ENCODE results near the gene SAMD11.

SAMD11 gene

DNA sequence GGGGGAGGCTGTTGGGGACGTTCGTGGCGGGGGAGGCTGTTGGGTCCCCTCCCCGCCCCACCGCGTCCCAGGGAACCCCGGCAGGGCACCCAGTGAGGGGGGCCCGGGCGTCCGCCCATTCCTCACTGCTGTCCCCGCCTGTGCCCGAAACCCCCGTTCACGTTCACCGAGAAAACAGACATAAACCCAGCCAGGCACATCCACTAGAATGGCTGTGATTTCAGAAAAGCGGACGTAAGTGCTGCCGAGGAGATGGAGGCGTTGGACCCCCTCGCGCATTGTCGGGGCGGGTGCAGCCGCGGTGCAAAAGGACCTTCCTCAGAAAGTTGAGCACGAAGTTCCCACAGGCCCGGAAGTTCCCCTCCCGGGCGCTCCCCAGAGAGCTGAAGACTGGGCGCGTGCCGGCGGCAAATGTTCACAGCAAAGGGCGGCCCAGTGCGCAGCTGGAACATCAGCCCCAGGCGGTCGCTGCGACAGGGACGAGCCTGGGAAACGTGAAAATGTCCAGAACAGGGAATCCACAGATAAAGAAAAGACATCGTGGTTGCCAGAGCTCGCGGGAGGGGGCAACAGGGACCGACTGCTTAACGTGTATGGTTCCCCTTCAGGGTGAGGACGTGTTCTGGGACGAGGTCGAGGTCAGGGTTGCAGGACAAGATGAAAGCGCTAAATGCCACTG lies 18.5 kb upstream of the SAMD11 start:
- DNase-seq, result no peak

DNA sequence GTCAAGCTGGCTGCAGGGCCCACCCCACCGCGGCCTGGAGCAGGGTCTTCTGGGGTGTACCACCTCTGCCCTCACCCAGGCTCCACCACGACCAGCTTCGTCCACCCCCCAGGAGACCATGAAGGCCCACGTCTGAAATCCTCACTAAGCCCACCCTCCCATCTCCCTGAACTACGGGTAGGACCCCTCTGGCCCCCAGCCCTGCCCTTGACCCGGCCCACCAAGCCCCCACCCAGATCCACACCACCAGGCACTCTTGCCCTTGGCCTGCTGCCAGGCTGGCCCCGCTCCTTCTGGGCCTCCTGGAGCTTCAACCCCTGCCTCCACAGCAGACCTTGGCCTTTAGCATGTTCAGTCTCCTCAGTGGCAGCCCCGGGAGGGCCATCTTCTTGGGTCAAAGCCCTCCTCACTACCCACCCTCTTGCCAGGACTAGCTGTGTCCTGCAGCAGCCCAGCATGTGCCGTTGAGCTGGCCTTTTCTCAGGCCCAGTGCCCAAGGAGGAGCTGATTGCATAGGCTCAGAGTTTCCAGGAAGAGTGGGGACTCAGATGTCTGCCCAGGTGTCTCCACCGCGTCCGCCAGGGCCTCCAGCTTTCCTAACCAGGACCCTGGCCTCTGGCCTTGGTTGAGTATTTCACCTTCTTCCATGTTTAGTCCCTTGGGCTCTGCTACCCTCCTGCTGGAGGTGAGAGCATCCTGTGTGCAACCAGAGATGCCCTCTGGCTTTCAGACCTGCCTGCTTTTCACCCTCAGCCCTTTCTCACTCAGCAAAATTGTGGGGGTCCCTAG lies 17.7 kb upstream of the SAMD11 start:
- DNase-seq, result no peak

DNA sequence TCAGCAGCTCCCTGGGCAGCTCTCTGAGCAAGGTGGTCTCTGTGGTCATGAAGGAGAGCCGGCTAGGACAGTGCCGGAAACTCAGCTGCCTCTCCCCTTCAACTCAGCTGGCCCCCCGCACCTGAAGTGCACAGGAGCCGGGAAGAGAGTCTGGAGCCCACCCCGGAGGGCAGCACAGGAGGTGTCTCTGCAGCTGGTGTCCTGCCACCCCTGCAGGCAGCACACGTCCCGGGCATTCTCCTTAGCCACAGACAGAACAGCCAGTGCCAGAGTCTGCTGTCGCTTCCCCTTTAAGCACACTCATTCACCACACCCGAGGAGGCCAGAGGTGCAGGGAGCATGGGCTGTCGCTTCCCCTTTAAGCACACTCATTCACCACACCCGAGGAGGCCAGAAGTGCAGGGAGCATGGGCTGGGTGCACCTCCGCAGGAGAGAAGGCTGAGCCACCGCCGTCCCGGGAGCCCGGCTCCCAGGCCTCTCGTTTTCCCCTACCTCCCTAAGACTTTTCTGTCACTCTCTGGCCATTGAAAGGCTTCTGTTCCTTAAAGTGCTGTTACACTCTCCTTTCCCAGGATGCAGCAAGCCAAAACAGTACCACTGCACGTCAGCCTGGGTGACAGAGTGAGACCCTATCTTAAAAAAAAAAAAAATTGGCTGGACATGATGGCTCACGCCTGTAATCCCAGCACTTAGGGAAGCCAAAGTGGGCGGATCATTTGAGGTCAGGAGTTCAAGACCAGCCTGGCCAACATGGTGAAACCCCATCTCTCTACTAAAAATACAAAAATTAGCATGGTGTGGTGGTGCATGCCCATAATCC lies 16.9 kb upstream of the SAMD11 start:
- DNase-seq, result peak; percentile 15 to 26

DNA sequence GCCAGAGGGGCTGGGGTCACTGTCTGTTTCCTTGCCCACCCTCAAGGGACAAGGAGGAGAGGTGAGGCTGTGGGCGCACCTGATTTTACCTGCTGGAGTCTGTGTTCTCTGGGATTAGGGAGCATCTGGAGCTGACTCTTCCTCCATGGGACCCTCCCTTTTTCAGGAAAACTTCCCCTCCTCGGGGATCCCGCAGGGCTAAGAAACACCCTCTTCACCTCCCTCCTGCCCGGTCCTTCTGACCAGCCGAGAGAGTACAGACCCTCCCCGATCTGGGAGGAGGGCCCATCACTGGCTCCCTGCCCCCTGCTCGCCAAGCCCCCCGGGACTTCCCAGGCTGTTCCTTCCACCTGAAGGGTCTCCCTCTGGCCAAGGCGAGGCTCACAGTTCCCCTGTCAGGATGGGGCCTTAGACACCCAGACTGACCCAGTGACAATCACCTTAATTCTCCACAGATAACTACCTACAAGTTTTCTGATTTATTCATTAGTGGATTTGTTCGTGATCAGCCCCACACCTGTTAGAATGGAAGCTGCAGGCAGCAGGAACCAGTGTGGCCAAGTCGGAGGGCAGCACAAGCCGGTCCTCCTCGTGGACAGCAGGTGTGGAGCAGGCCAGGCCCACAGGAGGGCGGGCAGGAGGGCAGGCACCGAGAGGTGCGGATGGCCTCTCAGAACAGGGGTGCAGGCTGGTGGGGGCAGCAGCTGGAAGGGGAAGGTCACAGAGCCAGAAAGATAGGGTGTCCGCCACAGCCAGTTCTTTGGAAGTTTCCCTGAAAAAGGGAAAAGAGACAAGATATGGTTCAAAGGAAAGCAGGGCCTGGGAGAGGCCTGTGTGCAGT lies 15.9 kb upstream of the SAMD11 start:
- no peak for DNase-seq

DNA sequence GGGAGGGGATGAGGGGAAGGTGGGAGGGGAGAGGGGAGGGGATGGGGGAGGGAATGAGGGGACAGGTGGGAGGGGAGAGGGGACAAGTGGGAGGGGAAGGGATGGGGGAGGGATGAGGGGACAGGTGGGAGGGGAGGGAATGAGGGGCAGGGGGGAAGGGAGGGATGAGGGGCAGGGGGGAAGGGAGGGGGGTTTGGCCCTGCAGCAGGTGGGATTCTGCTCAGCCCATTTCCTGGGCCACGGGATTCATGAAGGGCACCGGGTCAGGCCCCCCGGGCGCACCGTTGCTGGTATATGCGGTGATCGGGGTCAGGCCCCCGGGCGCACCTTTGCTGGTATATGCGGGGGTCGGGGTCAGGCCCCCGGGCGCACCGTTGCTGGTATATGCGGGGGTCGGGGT lies 15.1 kb upstream of the SAMD11 start:
- DNase-seq, result no peak

DNA sequence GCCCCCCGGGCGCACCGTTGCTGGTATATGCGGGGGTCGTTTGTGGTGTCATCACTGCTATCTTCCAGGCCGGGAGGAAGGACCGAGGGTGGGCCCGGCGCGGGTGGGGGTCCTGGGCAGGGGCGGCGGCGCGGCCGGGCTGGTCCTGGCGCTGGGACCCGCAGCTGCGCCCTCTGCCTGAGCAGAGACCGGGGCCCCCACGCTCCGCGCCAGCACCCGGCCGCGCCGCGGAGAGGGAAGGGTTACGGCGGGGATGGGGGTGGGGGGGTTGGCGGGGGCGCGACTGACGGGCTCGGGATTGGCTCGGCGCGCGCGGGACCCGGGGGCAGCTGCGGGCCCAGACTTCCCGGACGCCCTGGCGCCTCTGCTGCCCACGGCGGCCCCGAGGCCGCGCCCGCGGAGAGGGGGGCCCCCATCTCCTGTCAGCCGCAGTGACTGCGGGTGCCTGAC lies 13.8 kb upstream of the SAMD11 start:
- no peak for DNase-seq

DNA sequence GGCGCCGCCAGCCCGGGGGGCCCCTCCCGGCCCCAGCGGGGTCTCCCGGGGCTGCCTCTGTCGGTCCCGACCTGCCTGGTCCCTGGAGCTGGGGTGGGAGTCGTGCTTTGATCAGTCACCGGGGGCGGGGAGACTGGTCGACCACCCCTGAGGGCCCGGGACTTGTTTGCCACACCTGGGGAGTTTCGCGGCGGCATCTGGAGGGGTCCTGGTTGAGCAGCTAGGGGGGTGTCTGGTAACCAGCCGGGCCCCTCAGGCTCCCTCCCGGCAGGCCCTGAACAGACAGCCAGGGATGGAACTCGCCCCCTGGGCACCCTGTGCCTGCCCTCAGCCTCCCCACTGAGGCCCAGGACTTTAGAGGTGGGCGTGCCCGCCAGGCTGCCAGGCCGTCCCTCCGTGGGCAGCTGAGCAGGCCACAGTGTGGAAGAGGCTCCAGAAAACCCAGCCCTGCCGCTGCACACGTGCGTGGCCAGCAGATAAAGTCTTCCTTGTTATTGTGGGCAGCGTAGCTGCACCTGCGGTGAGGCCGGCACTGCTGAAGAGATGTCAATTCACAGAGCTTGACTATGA lies 13.3 kb upstream of the SAMD11 start:
- DNase-seq, result no peak

DNA sequence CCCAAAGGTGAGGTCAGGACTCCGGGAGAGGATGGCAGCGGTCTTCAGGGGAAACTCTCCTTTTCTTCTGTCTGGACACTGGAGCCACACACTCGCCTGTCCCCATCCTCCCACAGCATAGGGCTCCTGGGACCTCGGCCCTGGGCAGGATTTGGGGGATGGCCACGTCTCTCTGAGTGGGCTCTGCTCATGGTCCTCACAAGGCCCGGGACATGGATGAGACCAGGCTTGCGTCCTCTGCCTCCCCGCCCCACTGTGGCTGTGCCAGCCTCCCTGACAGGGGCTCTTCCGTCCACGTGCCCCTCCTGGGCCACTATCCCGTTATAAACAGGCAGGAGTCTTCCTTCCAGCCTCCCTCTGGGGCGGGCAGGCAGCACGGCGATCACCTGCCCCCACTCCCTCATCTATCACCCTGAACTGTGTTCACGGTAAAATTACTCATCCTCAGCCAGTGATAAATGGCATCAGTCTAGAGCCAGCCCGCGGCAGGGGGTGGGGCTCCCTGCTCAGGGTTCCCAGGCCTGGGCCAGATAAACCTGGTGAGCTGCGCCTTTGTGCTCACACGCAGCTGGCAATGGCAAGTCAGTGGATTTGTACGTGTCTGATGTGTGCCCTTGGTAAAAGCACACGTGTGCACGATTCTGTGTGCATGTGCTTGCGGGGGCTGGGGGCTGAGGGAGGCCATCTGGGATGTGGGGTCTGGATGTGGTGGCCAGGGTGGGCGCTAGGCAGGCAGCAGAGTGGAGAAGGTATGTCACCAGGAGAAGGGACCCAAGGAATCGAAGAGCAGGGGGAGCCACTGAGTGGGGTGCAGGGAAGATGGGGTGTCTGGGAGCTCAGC lies 12.6 kb upstream of the SAMD11 start:
- DNase-seq, result peak; percentile 35 to 69

DNA sequence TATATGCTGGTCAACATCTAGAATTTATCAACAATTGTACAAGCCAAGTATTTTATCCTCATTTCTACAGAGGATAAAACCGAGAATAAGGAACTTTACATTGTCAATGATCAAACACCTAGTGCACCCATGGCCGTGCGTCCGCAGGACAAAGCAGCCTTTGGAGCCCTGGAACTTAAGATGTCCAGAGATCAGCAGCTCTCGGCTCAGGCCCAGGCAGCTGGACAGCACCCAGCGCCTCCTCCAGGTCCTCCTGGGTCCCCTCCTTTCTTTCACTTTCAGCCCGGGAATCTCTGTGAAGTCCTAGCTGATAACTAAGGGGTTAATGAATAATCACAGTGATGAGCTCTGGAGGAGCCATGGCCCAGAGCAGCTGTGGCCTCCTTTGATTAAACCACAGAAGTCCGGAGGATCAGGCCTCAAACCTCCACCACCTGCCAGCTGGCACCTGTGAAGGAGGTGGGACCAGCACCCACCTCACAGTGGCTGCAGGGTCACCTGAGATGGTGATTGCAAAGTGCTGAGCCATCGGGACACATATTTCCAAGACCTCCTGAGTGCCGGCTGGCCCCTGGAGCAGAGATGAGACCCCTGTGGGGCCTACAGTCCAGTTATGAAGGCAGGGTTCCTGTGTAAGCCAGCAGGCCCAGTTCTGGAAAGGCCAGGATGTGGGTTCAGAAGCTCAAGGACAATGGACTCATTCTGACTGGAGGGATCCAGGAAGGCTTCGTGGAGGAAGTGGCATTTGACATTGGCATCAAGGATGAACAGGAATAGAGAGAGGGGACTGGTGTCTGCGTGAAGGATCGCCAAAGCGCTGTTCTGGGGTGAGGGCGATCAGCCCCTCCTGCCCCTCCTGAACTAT lies 11.6 kb upstream of the SAMD11 start:
- no peak for DNase-seq

DNA sequence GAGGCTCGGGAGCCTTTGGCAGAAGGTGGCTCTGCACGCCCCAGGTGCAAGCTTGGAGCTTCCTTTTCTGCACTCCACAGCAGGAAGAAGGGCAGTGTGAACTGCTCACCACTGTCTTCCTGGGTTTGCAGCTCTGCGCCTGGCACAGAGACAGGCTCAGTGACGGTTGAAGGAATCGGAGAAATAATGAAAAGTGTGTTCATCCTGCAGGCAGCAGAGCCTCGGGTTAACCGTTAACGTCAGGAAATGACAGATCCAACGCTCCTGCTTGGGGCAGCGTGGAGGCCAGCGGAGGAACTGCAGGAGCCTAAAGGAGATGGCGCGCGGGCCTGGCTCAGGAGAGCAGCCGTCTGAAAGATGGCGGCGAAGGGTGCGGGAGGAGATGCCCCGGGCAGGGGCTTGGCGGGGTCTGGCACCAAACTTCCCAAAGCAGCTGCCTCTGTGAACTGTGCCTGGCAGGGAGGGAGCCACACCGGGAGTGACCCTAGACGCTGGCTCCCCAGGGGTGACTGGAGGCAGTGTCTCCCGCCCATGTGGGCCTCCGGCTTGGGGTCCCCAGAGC lies 10.9 kb upstream of the SAMD11 start:
- DNase-seq, result no peak

DNA sequence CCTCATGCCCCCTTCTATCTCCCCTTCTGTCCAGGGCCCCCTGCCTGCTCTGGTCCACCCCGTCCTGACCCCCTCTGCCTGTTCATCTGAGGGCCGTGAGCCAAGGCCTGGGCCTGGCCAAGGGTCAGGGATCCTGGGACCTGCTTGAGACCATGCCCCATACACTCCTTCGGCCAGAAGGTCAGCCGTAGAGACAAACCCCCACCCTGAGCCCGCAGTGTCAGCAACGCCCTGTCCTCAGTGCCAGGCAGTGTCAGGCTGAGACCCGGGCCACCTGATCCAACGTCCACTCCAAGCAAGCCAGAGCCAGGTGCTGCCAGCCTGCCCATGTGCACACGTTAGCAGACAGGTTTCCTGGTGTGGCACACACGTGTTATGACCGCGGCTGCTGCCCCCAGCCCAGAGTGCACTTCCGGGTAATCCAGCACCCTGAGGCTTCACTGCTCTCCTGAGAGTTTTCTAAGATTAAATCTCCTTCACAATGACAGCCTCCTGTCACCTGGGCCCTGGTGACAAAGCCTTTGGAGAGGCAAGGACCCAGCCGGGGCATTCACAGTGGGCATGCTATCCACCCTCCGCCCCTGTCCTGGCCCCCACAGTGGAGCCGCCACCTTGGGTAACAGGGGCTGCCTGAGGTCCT lies 10.1 kb upstream of the SAMD11 start:
- no peak for DNase-seq

DNA sequence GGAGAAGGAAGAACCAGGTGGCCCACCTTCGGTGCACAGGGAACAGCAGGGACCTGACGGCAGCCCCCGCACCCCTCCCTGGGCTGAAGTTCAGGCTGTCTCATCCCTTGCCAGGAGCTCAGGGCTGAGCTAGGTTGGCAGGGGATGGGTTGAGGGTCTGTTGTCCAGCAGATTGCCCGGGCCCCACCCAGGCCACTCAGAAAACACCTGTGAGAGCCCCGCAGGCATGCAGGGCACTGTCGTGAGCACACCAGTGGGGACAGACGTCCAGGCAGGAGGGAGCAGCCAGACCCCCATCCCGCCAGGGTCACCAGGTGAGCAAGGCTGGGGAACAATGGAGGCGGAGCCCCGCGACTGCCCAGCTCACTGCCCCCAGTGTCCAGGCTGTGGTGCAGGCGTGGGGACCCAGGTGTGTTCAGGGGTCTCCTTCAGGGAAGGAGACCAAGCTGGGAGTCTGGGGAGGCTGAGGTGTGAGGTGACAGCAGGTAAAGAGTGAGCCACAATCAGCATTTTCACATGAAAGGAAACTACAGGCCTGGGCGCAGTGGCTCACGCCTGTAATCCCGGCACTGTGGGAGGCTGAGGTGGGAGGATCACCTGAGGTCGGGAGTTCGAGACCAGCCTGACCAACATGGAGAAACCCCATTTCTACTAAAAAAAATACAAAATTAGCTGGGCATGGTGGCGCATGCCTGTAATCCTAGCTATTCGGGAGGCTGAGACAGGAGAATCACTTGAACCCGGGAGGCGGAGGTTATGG lies 9.4 kb upstream of the SAMD11 start:
- no peak for DNase-seq

DNA sequence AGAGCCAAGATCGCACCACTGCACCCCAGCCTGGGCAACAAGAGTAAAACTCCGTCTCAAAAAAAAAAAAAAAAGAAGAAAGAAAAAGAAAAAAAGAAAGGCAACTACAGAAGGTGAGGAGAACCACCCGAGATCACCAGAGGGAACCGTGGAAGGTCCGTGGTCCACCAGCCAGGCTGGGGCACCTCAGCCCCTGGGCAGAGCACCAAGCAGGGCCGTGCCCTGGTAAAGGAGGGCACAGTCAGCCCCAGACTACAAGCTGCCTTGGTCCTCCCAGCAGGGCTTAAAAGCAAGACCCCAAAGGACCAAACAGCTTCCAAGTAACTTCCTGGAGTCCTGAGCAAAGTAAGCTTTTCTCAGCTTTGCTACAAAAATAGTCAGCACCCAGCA lies 8.8 kb upstream of the SAMD11 start:
- DNase-seq, result no peak

DNA sequence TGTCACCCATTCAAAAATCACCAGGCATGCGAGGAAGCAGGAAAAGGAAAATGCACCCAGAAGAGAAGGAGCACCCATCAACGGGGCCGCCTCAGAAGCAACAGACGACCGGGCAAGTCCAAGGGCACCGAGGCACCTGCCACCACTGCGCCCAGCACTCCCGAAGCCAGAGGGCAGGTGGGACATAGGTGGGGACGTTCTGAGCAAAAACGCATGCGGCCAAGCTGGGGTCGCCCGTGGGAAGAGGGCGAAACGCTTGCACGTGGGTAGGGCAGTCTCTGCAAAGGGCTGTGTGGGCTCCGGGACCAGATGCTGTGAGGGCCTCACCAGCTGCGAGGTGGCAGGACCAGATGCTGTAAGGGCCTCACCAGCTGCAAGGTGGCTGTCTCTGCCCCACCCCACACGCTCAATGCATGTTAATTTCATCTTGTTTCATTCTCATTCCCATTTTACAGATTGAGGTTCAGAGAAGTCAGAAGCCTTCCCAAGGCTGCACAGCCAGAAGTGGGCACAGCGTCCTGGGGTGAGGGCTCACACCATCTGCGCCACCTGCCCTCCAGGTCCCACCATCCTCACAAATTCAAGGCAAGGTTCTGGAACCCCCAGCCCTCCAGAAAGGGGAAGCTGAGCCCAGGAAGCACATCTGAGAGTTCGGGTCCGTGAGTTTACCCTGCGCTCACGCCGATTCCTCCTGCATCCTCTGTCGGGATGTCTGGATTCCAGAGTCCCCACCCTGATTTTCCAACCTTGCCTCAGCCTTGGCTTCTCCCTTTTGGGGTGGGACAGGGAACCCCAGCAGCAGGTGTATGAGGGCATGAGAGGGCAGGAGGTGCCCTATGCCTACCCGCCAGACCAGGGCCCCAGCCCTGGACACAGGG lies 8.2 kb upstream of the SAMD11 start:
- no peak for DNase-seq

DNA sequence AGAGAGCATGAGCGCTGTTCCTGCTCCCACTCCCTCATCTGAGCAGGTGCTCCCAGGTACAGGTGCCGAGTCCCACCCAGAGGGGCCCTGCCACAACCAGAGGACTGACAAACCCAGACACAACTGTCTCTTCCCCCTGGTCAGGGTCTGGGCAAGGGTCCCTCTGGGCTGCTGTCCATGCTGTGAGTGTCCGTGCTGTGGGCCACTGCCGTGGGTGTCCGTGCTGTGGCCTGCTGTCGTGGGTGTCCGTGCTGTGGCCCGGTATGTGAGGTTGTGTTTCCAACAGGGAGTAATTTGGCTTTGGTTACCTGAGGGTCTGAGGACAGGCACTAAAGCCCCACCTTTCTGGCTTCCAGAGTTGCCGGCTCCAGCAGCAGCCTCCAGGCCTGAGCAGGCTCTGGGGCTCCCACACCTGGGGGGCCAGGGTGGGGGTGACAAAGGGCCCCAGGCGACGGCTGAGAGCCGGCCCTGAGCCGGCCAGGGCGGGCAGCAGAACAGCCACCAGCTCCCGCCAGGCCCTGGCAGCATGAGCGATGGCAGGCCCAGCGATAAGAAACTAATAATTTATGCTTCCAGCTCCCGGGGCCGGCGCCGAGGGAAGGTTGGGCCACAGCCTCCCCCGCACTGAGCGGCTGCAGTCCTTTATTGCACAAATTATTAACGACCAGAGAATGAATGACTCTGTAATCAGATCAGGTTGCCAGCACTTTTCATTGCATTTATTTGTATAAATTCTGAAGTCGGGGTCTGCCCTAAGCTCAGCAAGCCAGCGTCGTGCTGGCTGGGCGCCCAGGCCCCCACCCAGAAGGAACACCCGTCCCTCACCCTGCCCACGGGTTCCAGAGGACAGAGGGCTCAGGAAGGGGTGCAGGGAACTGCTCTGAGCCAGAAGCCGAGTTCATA lies 7.3 kb upstream of the SAMD11 start:
- no peak for DNase-seq

DNA sequence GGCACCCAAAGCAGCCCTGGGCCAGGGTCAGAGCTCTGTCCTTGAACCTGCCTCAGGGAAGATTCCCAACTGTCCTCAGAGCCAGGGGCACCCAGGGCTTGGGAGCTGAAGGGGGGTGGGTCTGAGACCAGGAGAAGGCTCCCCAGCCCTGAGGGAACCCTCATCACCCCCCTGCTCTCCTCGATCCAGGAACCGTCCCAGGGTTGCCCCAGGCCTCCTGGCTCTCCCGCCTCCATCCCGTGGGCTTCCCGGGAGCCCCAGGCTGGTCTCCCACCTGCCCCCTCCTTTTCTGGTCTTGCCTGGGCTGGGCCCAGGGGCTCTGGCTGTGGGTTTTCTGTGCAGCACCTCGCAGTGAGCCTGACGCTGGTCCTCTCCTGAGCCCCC lies 6.7 kb upstream of the SAMD11 start:
- no peak for DNase-seq
